GM10248 (cell line): ENCODE data around the gene GPR161.

ENCODE experiments used
- CTCF ChIA-PET: fragments of 300-600 bp; sonication (Branson Sonifier 250); formaldehyde crosslinking; extraction: SDS; loops from one replicate; lab custom pipeline; 2021; ENCODE audit warnings: antibody characterized with exemption; lab: Yijun Ruan, JAX
- POLR2A ChIA-PET: fragments of 350-650 bp; sonication (Branson Sonifier 250); formaldehyde crosslinking; extraction: SDS; loops from one replicate; lab custom pipeline; 2020; ENCODE audit warnings: antibody characterized with exemption; lab: Yijun Ruan, JAX
- DNase-seq: peaks from one replicate; pipeline ENCODE4 v3.0.0; 2012; ENCODE audit errors: extremely low spot score
- CTCF ChIP-seq: IDR thresholded peaks from 2 replicates; pipeline ENCODE4 v1.5.1; 2012; ENCODE audit warnings: mild to moderate bottlenecking, low read depth; ENCODE audit errors: extremely low read depth, missing control alignments, control extremely low read depth

GPR161 gene

GRCh38 chr1:168087696-168088095 is 49.0 kb downstream of the GPR161 start:
- CTCF ChIA-PET: interaction anchor here (0.9 to 3.6 kb wide), 3 partner anchors 10 to 27 kb away, joined by 3 to 10 read pairs (median 4); no protein-coding TSS in a partner anchor
- POLR2A ChIA-PET: no interaction called here
- DNase-seq: peak; percentile 8
- no peak for TF ChIP-seq CTCF

DNA sequence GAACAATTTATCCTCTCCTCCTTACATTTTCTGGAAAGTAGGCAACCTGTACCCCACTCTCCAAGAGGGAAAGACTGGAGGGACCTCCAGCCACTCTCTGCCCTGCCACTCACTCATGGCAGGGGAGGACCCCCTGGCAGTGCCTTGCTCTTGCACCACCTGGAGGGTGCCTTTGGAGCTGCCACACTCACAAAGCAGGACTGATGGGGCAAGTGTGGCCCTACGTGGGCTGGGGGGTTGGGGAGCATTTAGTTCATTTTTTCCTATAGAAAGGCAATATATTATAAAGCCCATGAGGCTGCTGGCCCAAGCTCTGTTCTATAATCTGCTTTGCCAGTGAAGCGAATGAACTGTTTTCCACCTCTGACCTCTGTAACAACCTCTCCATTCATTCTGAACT is 50.3 kb downstream of the GPR161 start:
- ChIA-PET CTCF (interaction anchor here (1.2 to 7.7 kb wide), 10 partner anchors 8 to 537 kb away, joined by 3 to 93 read pairs (median 7); no protein-coding TSS in a partner anchor), POLR2A (no interaction called here)
- no peak for TF ChIP-seq CTCF
- DNase-seq: no peak

GRCh38 chr1:168085401-168085872 is 51.3 kb downstream of the GPR161 start:
- ChIA-PET POLR2A (no interaction called here), CTCF (interaction anchor here (0.6 to 7.7 kb wide), 23 partner anchors 8 to 536 kb away, joined by 3 to 93 read pairs (median 4); no protein-coding TSS in a partner anchor)
- DNase-seq: peak; percentile 11
- no peak for TF ChIP-seq CTCF

DNA sequence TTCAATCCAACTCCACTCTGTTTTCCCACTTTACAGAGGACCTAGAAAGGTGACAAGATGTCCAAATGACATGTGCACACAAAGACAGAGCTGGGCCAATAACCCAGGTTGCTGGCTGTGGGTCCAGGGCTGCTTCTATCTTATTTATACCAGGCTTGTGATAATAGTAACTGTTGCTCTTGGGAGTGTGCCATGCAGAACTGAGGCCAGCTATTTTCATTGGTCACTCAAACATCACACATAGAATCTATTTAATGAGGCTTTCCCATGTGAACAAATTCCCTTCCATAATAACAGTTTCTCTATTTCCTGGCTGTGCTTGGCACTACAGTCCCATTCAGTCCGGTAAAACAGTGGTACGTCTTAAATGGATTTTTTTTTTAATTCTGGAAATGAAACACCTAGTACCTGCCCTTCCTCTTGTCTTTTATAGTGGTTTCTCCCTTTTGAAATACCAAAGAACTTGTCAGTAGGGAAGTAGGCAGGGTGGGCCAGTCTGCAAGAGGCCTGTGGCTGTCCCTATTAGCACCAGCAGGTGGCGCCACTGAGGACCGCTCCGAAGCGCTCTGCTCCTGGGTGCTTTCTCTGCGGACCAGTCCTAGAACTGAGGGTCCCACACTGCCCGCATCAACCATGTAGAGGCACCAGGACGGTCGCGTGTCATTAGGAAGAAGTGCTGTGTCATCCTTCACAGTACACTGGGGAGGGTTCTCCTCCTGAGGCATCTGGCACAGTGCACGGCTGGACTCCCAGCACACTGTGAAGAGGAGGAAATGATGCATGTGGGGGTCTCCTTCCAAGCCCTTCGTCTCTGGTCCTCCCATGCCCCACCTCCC is 52.1 kb downstream of the GPR161 start:
- ChIA-PET CTCF (interaction anchor here (0.6 to 7.7 kb wide), 28 partner anchors 9 to 237 kb away, joined by 3 to 93 read pairs (median 4); no protein-coding TSS in a partner anchor), POLR2A (no interaction called here)
- TF ChIP-seq CTCF: peak; percentile 91
- DNase-seq: peak; percentile 76

GRCh38 chr1:168083456-168084325 is 53.0 kb downstream of the GPR161 start:
- no peak for TF ChIP-seq CTCF
- peak; percentile 6 for DNase-seq
- POLR2A ChIA-PET: no interaction called here
- CTCF ChIA-PET: interaction anchor here (0.9 to 7.7 kb wide), 21 partner anchors 9 to 402 kb away, joined by 3 to 93 read pairs (median 6); no protein-coding TSS in a partner anchor
